ENCODE results near the gene PRSS38.

PRSS38 gene

DNA sequence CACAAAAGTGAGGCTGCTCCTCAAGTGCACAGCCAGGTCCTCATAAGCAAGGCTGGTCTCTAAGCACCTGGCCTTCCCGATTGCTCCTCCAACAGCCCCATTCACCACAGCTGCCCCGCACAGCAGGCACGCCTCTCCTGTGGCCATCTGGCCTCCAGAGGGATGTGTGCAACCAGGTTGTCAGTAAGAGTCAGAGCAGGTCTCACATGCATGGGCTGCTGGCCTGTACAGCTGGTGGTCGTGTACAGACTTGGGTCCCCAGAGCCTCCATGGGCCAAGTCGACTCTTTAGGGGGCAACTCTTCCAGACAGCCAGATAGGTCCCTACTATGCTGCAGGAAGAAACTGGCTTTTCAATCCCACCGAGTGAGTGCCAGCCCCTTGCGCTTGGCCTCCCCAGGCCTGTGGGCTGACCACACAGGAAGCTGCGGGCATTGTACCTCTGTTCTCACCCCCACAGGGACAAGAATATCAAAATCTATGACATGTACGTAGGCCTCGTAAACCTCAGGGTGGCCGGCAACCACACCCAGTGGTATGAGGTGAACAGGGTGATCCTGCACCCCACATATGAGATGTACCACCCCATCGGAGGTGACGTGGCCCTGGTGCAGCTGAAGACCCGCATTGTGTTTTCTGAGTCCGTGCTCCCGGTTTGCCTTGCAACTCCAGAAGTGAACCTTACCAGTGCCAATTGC is 1.4 kb downstream of the PRSS38 start:
- H2AFZ ChIP-seq (ENCODE audit: low read depth, low read length) = no peak overlapping the region
- no peak overlapping the region for H3K9ac ChIP-seq (ENCODE audit: low read length)
- H3K4me3 ChIP-seq (ENCODE audit: low read length) = no peak overlapping the region
- peaks cover 4% of the 10 kb centered on the region for H3K9me3 ChIP-seq (ENCODE audit: insufficient read depth, low read length)
- no peak overlapping the region for H3K4me2 ChIP-seq (ENCODE audit: low read length)
- H3K27ac ChIP-seq (ENCODE audit: low read length) = no peak overlapping the region
- no peaks in the 10 kb centered on the region for H4K20me1 ChIP-seq (ENCODE audit: insufficient read depth, low read length)
- H3K27me3 ChIP-seq (ENCODE audit: low read depth, low read length) = no peaks in the 10 kb centered on the region
- no peaks in the 10 kb centered on the region for H3K79me2 ChIP-seq (ENCODE audit: low read length)
- no peaks in the 10 kb centered on the region for H3K4me1 ChIP-seq (ENCODE audit: low read length)
- no peaks in the 10 kb centered on the region for H3K36me3 ChIP-seq (replicated peaks; ENCODE audit: low read depth, low read length)
- TF ChIP-seq CTCF (IDR thresholded peaks at IDR 0.05; ENCODE audit: low read depth, low read length) (no peak), EZH2phosphoT487 (IDR thresholded peaks at IDR 0.05; ENCODE audit: low read depth) (no peak)

DNA sequence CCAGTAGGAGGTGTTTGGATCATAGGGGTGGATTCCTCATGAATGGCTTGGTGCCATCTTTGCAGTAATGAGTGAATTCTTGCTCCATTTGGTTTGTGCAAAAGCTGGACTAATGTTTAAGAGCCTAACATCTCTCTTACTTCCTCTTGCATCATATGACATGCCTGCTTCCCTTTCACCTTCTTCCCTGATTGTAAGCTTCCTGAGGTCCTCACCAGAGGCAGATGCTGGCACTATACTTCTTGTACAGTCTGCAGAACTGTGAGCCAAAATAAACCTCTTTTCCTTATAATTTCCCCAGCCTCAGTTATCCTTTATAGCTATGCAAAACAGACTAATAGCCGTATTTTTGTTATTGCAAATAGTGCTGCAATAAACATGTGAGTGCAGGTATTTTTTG is 8.1 kb downstream of the PRSS38 start:
- no peak overlapping the region for H2AFZ ChIP-seq (ENCODE audit: low read depth, low read length)
- no peak for TF ChIP-seq EZH2phosphoT487 (IDR thresholded peaks at IDR 0.05; ENCODE audit: low read depth)
- TF ChIP-seq CTCF (IDR thresholded peaks at IDR 0.05; ENCODE audit: low read depth, low read length) = no peak
- H3K4me3 ChIP-seq (ENCODE audit: low read length) = no peak overlapping the region

GRCh38 chr1:227824204-227824603 is 8.7 kb downstream of the PRSS38 start:
- Histone ChIP-seq H4K20me1 (ENCODE audit: insufficient read depth, low read length) (no peaks in the 10 kb centered on the region), H3K79me2 (ENCODE audit: low read length) (no peaks in the 10 kb centered on the region), H3K9ac (ENCODE audit: low read length) (no peak overlapping the region), H3K9me3 (ENCODE audit: insufficient read depth, low read length) (peaks cover 4% of the 10 kb centered on the region; the same call in 1 of the 2 replicates), H3K36me3 (replicated peaks; ENCODE audit: low read depth, low read length) (no peaks in the 10 kb centered on the region), H3K4me3 (ENCODE audit: low read length) (no peak overlapping the region), H3K27me3 (ENCODE audit: low read depth, low read length) (no peaks in the 10 kb centered on the region), H3K27ac (ENCODE audit: low read length) (no peak overlapping the region), H3K4me1 (ENCODE audit: low read length) (no peaks in the 10 kb centered on the region), H2AFZ (ENCODE audit: low read depth, low read length) (no peak overlapping the region), H3K4me2 (ENCODE audit: low read length) (no peak overlapping the region)
- TF ChIP-seq EZH2phosphoT487 (IDR thresholded peaks at IDR 0.05; ENCODE audit: low read depth) = no peak
- no peak for TF ChIP-seq CTCF (IDR thresholded peaks at IDR 0.05; ENCODE audit: low read depth, low read length)

More for the DNA sequence above, 8.1 kb downstream of the PRSS38 start:
- no peaks in the 10 kb centered on the region for H3K27me3 ChIP-seq (ENCODE audit: low read depth, low read length)
- no peak overlapping the region for H3K4me2 ChIP-seq (ENCODE audit: low read length)
- no peaks in the 10 kb centered on the region for H4K20me1 ChIP-seq (ENCODE audit: insufficient read depth, low read length)
- H3K27ac ChIP-seq (ENCODE audit: low read length) = no peak overlapping the region
- H3K4me1 ChIP-seq (ENCODE audit: low read length) = no peaks in the 10 kb centered on the region
- no peaks in the 10 kb centered on the region for H3K79me2 ChIP-seq (ENCODE audit: low read length)
- H3K36me3 ChIP-seq (replicated peaks; ENCODE audit: low read depth, low read length) = no peaks in the 10 kb centered on the region
- H3K9ac ChIP-seq (ENCODE audit: low read length) = no peak overlapping the region
- peaks cover 4% of the 10 kb centered on the region; the same call in 1 of the 2 replicates for H3K9me3 ChIP-seq (ENCODE audit: insufficient read depth, low read length)

DNA sequence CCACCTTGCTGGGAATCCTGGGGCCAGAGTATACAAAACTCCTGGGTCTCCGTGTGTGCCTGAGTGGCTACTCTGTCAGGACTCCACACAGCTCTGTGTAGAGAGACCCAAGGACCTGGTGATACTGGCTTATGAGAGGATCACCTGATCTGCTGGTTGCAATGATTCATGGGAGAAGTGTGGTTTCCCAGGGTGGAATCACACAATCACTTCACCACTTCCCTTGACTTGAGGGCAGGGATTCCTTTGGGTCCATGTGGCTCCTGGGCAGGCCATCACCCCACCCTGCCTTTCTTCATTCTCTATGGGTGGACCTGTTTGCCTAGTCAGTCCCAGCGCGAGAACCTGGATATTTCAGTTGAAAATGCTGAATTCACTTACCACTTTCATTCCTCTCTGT is 13.3 kb downstream of the PRSS38 start:
- Histone ChIP-seq H3K79me2 (ENCODE audit: low read length) (no peaks in the 10 kb centered on the region), H2AFZ (ENCODE audit: low read depth, low read length) (no peak overlapping the region), H3K4me2 (ENCODE audit: low read length) (no peak overlapping the region), H3K4me1 (ENCODE audit: low read length) (no peaks in the 10 kb centered on the region), H3K27me3 (ENCODE audit: low read depth, low read length) (no peaks in the 10 kb centered on the region), H3K27ac (ENCODE audit: low read length) (no peak overlapping the region), H4K20me1 (ENCODE audit: insufficient read depth, low read length) (no peaks in the 10 kb centered on the region), H3K4me3 (ENCODE audit: low read length) (no peak overlapping the region), H3K9me3 (ENCODE audit: insufficient read depth, low read length) (peaks cover 9% of the 10 kb centered on the region; the same call in 1 of the 2 replicates), H3K36me3 (replicated peaks; ENCODE audit: low read depth, low read length) (no peaks in the 10 kb centered on the region), H3K9ac (ENCODE audit: low read length) (no peak overlapping the region)
- TF ChIP-seq CTCF (IDR thresholded peaks at IDR 0.05; ENCODE audit: low read depth, low read length) (no peak), EZH2phosphoT487 (IDR thresholded peaks at IDR 0.05; ENCODE audit: low read depth) (no peak)

Data from OCI-LY3 (cell line).